SK-N-SH treated with all-trans-retinoic acid at 6 μM for 48 hours (cell line): Measurements from ENCODE around the gene GDF9.

Source experiments
- ATAC-seq: fragments of 200-7000 bp; cut with Tn5 transposase; 3 replicates; pipeline ENCODE4 v1.9.1; 2020; ENCODE audit warnings: mild to moderate bottlenecking, moderate library complexity
- ARNTL ChIP-seq: fragments of 450-650 bp; formaldehyde crosslinking; IDR thresholded peaks from 2 replicates; pipeline ENCODE4 v1.5.0; 2020; ENCODE audit warnings: low read depth, mild to moderate bottlenecking, moderate library complexity, borderline replicate concordance
- BACH2 ChIP-seq: fragments of 250-450 bp; sonication (Bioruptor Pico); IDR thresholded peaks from 2 replicates; pipeline ENCODE4 v1.9.0; 2021; ENCODE audit warnings: mild to moderate bottlenecking, borderline replicate concordance
- CSDC2 ChIP-seq: fragments of 250-450 bp; sonication (Bioruptor Pico); IDR thresholded peaks from 2 replicates; pipeline ENCODE4 v1.5.0; 2020; ENCODE audit warnings: mild to moderate bottlenecking, moderate library complexity
- CSRNP3 ChIP-seq: fragments of 250-450 bp; sonication (Bioruptor Pico); IDR thresholded peaks from 2 replicates; pipeline ENCODE4 v1.5.1; 2021; ENCODE audit warnings: mild to moderate bottlenecking, moderate library complexity
- ESRRG ChIP-seq: fragments of 250-450 bp; sonication (Bioruptor Pico); IDR thresholded peaks from 2 replicates; pipeline ENCODE4 v1.6.1; 2021; ENCODE audit warnings: mild to moderate bottlenecking
- GLIS3 ChIP-seq: fragments of 250-450 bp; sonication (Bioruptor Pico); IDR thresholded peaks from 2 replicates; pipeline ENCODE4 v1.5.0; 2020; ENCODE audit warnings: mild to moderate bottlenecking, moderate library complexity
- ISL1 ChIP-seq: fragments of 250-450 bp; sonication (Bioruptor Pico); IDR thresholded peaks from 2 replicates; pipeline ENCODE4 v2.1.2; 2022; ENCODE audit warnings: mild to moderate bottlenecking, moderate library complexity
- OSR1 ChIP-seq: fragments of 250-450 bp; sonication (Bioruptor Pico); IDR thresholded peaks from 2 replicates; pipeline ENCODE4 v1.8.0; 2022; ENCODE audit warnings: moderate library complexity, mild to moderate bottlenecking, inconsistent platforms
- POU6F1 ChIP-seq: fragments of 250-450 bp; sonication (Bioruptor Pico); IDR thresholded peaks from 2 replicates; pipeline ENCODE4 v1.8.0; 2021; ENCODE audit warnings: low read depth, mild to moderate bottlenecking, moderate library complexity, borderline replicate concordance
- PPARA ChIP-seq: fragments of 250-450 bp; sonication (Bioruptor Pico); IDR thresholded peaks from 2 replicates; pipeline ENCODE4 v1.5.0; 2020; ENCODE audit warnings: mild to moderate bottlenecking, borderline replicate concordance
- RARB ChIP-seq: fragments of 250-450 bp; sonication (Bioruptor Pico); IDR thresholded peaks from 2 replicates; pipeline ENCODE4 v1.8.0; 2021; ENCODE audit warnings: mild to moderate bottlenecking, moderate library complexity
- SNAI2 ChIP-seq: fragments of 250-450 bp; sonication (Bioruptor Pico); IDR thresholded peaks from 2 replicates; pipeline ENCODE4 v1.5.0; 2020; ENCODE audit warnings: mild to moderate bottlenecking, moderate library complexity
- TCF4 ChIP-seq: fragments of 250-450 bp; sonication (Bioruptor Pico); IDR thresholded peaks from 2 replicates; pipeline ENCODE4 v1.8.0; 2021; ENCODE audit warnings: mild to moderate bottlenecking, moderate library complexity, borderline replicate concordance
- TSHZ2 ChIP-seq: fragments of 250-450 bp; sonication (Bioruptor Pico); IDR thresholded peaks from 2 replicates; pipeline ENCODE4 v1.5.0; 2020; ENCODE audit warnings: mild to moderate bottlenecking, moderate library complexity
- ZC3H10 ChIP-seq: fragments of 250-450 bp; sonication (Bioruptor Pico); IDR thresholded peaks from 2 replicates; pipeline ENCODE4 v1.5.1; 2021; ENCODE audit warnings: mild to moderate bottlenecking, moderate library complexity
- ZFP30 ChIP-seq: fragments of 450-650 bp; formaldehyde crosslinking; IDR thresholded peaks from 2 replicates; pipeline ENCODE4 v1.5.0; 2022; ENCODE audit warnings: mild to moderate bottlenecking, moderate library complexity
- ZNF565 ChIP-seq: fragments of 450-650 bp; formaldehyde crosslinking; conservative IDR thresholded peaks from 2 replicates; pipeline ENCODE4 v1.5.0; 2020; ENCODE audit warnings: low read depth, mild to moderate bottlenecking, moderate library complexity
- ZNF70 ChIP-seq: fragments of 450-650 bp; formaldehyde crosslinking; IDR thresholded peaks from 2 replicates; pipeline ENCODE4 v1.5.0; 2020; ENCODE audit warnings: mild to moderate bottlenecking, moderate library complexity
- TF ChIP-seq, protein P1 (sequence below): fragments of 250-450 bp; sonication (Bioruptor Pico); IDR thresholded peaks from 2 replicates; pipeline ENCODE4 v1.8.0; 2020; ENCODE audit warnings: mild to moderate bottlenecking, moderate library complexity, borderline replicate concordance
- TF ChIP-seq, protein P2 (sequence below): fragments of 250-450 bp; sonication (Bioruptor Pico); IDR thresholded peaks from 2 replicates; pipeline ENCODE4 v1.5.1; 2020; ENCODE audit warnings: low read depth, mild to moderate bottlenecking, moderate library complexity

Gene GDF9

DNA sequence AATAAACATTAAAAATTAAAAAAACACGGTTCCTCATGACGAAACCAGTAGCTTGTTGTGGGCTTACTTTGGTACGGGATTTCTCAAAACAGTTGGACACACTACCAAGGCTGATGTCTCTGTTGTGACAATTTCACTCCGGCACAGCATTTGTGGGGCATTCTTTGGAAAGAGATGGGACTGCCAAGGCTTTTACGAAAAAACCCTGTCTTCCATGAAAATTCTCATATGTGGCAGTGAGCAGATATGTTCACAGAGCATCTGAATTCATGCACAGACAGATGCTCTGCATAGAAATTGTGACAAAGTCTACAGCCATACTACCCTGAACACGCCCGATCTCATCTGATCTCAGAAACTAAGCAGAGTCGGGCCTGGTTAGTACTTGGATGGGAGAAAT lies 18.0 kb downstream of the GDF9 start:
- ATAC-seq, result no peak
- TF ChIP-seq ZNF70 (CRISPR knock-in tag) (no peak), ESRRG (CRISPR knock-in tag) (no peak), RARB (CRISPR knock-in tag) (no peak), GLIS3 (CRISPR knock-in tag) (no peak), CSDC2 (CRISPR knock-in tag) (no peak)
- TF ChIP-seq, protein P1, sequence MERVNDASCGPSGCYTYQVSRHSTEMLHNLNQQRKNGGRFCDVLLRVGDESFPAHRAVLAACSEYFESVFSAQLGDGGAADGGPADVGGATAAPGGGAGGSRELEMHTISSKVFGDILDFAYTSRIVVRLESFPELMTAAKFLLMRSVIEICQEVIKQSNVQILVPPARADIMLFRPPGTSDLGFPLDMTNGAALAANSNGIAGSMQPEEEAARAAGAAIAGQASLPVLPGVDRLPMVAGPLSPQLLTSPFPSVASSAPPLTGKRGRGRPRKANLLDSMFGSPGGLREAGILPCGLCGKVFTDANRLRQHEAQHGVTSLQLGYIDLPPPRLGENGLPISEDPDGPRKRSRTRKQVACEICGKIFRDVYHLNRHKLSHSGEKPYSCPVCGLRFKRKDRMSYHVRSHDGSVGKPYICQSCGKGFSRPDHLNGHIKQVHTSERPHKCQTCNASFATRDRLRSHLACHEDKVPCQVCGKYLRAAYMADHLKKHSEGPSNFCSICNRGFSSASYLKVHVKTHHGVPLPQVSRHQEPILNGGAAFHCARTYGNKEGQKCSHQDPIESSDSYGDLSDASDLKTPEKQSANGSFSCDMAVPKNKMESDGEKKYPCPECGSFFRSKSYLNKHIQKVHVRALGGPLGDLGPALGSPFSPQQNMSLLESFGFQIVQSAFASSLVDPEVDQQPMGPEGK (CRISPR knock-in tag), result no peak

GRCh38 chr5:132841305-132841704 lies 25.0 kb downstream of the GDF9 start:
- TF ChIP-seq POU6F1 (CRISPR knock-in tag) (no peak), ZC3H10 (CRISPR knock-in tag) (no peak), ARNTL (CRISPR knock-in tag) (no peak), ZNF565 (CRISPR knock-in tag) (no peak), GLIS3 (CRISPR knock-in tag) (no peak), CSRNP3 (CRISPR knock-in tag) (no peak), ZFP30 (CRISPR knock-in tag) (no peak), BACH2 (CRISPR knock-in tag) (no peak), ISL1 (CRISPR knock-in tag) (no peak), TCF4 (CRISPR knock-in tag) (no peak), SNAI2 (no peak), PPARA (CRISPR knock-in tag) (no peak), RARB (CRISPR knock-in tag) (no peak), OSR1 (CRISPR knock-in tag) (no peak), ESRRG (CRISPR knock-in tag) (no peak), ZNF70 (CRISPR knock-in tag) (no peak), TSHZ2 (CRISPR knock-in tag) (no peak), CSDC2 (CRISPR knock-in tag) (no peak)
- TF ChIP-seq, protein P1 (CRISPR knock-in tag), result no peak
- TF ChIP-seq, protein P2, sequence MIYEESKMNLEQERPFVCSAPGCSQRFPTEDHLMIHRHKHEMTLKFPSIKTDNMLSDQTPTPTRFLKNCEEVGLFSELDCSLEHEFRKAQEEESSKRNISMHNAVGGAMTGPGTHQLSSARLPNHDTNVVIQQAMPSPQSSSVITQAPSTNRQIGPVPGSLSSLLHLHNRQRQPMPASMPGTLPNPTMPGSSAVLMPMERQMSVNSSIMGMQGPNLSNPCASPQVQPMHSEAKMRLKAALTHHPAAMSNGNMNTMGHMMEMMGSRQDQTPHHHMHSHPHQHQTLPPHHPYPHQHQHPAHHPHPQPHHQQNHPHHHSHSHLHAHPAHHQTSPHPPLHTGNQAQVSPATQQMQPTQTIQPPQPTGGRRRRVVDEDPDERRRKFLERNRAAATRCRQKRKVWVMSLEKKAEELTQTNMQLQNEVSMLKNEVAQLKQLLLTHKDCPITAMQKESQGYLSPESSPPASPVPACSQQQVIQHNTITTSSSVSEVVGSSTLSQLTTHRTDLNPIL (CRISPR knock-in tag), result no peak
- no peak for ATAC-seq
